HG03064 (cell line): Measurements from ENCODE around the gene ROR2.
"Not testable (repeated sequence)": the region's sequence is repeated elsewhere in the genome, so short reads cannot be mapped to it uniquely, and the experiment has no call there.

Experiments used
- ATAC-seq: cut with Tn5 transposase; IDR thresholded peaks from one replicate; pipeline ENCODE4 v1.9.1; 2021; ENCODE audit warnings: low read depth; ENCODE audit not compliant: unreplicated experiment

The ROR2 gene

DNA sequence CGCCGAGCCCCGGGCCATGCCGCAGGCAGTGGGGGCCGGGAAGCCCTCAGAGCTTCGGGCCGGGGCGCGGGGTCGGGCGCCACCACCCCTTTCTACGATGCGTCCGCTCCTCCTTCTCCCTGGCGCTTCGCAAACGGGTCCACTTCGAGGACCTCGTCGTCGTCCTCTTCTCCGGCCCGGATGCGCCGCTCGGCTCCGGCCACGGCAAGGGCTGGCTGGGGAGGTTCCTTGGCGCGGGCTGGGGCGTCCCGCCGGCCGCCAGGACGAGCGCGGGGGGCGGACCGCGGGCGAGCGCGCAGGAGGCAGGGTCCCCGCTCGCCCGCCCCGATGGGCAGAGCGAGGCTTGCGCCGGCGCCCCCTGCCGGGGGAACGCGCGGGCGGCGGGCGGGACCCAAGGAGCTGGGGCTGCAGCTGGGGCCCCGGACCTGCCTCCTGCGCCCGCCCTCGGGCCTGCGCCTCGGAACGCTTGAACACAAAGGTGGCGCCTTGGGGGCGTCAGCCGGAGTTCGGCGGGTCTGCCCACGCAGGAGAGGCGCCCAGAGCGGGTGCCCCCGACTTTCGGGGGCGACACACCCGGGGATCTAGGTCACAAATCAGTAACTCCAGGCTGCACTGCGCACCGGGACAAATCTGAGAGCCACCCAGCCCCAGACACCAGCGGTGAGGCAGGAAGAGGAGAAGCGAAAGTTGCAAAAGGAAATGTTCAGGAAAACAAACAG, at the start of gene ROR2:
TSS of gene ROR2 (minus strand) at position 283 of the 719 bp plus-strand sequence.
- no peak for ATAC-seq

DNA sequence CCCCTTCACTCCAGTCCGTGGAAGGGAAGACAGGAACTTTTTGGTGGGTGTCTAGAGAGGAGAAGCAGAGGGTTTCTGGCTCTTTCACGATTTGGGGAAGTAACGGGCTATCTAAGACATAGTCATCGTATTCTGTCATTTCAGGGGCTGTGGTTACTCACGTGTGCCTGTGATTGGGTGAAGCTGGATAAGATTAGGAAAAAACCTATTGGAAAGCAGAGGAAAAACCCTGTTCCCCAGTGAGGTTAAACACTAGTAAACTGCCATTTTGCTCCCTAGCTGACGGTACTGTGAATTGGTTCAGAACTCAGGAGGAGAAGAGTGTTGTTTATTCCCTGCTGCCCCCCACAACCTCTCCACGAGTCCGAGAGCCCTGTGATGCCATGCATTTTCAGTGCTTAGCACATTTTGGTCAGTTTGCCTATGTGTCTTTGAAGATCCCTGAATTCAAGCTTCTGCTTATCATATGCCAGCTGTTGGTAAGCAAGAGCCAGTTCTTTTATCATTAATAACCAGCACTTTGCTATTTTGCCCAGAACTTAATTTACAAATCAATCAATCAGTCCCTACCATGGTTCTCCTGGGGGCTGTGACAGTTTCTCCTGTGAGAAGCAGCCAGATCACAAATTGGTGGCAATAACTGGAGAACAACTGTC, 45.1 kb upstream of the ROR2 start:
- no peak for ATAC-seq

DNA sequence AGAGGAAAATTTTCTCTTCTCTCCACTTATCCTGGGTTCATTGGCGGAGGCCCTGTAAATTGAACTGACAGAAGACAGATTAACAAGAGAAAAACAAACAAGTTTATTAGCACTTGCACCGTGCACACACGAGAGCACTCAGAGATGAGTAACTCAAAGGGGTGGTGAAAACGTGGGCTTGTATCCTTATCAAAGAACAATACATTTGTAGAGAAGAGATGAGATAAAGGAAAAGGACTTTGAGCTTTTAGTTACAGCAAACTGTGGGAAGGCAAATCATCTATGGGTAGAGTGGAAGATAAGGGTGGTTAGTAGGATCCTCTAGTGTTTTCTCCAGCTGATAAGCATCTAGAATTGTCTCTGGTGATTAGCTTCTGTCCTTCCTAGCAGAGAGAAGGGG, 44.4 kb upstream of the ROR2 start:
- ATAC-seq, result no peak

DNA sequence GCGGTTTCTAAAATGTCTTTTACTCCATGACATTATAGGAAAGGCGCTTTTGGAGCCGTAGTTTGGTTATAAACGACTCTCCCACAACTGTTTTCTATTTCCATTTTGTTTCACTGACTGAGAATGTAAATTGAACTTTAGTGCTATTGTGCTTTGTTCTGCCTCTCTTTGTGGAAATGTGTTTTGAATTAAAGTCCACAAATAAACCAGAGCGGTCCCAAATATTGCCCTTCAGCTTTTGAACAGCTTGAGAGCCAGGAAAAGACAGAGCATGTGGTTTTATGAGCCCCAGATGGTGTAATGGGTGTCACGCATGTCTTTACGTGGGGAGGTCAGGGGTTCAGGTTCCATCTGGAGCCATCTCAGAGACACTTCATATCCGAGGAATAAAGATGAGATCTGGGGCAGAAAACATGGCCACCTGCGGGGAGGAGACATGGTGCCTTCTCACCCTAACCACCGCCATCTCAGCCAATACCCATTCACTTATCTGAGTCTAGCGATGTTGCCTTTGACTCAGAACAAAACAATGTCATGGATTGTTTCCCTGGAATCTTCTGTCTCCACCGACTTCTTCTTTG, 42.5 kb upstream of the ROR2 start:
- ATAC-seq, result no peak

GRCh38 chr9:91991721-91992341, 41.8 kb upstream of the ROR2 start:
- no peak for ATAC-seq

- no peak for ATAC-seq
These were observed 36.2 kb upstream of the ROR2 start for GRCh38 chr9:91986248-91986647.

DNA sequence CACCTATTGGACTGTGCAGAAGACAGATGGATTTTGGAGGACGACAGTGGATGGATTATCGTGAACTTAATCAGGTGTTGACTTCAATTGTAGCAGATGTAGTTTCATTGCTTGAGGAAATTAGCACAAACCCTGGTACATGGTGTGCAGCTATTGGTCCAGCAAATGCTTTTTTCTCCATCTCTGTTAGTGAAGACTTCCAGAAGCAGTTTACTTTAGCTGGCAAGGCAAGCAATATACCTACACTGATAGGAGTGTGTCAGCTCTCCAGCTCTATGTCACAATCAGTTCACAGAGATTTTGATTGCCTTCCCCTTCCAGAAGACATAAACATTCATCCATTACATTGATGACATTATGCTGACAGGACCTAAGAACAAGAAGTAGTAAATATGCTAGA, 35.7 kb upstream of the ROR2 start:
- no peak for ATAC-seq

GRCh38 chr9:91978740-91979414, 28.8 kb upstream of the ROR2 start:
- no peak for ATAC-seq

- not testable (repeated sequence) for ATAC-seq
These were observed 25.2 kb upstream of the ROR2 start for GRCh38 chr9:91975254-91975653.

DNA sequence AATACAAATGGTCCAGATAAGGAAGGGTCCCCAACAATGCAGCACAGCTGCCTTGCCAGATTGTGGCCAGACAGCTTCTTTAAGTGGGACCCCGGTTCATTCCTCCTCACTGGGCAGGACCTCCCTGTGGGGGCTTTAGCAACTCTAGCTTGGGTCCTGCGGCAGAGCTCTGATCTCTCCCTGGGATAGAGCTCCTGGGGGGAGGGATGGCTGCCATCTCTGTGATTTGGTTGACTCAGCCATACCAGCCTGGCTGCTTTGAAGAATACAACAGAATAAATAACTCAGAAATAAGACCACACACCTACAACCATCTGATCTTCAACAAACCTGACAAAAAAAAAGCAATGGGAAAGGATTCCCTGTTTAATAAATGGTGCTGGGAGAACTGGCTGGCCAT, 22.7 kb upstream of the ROR2 start:
- no peak for ATAC-seq

- ATAC-seq, result no peak
These were observed 22.1 kb upstream of the ROR2 start for GRCh38 chr9:91972076-91972626.

GRCh38 chr9:91967259-91967658, 17.2 kb upstream of the ROR2 start:
- ATAC-seq, result no peak

- ATAC-seq, result no peak
These were observed 16.5 kb upstream of the ROR2 start for GRCh38 chr9:91966503-91966902.

- ATAC-seq, result no peak
These were observed 13.7 kb upstream of the ROR2 start for GRCh38 chr9:91963711-91964240.

- no peak for ATAC-seq
These were observed 10.3 kb upstream of the ROR2 start for GRCh38 chr9:91960367-91960766.

DNA sequence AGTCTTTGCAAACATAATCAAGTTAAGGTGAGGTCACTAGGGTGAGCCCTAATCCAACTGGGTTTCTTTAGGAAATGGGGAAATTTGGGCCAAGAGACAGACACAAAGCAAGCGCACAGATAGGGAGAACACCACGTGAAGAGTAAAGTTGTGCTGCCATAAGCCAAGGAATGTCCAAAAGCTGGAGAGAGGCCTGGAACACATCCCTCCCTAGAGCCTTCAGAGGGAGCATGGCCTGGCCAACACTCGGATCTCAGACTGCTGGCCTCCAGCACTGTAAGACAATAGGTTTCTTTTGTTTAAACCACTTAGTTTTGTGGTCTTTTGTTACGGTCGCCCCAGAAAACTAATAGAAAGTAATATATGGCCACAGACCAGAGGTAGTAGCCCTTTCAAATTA, 8.1 kb upstream of the ROR2 start:
- no peak for ATAC-seq

- no peak for ATAC-seq
These were observed 4.9 kb upstream of the ROR2 start for GRCh38 chr9:91954841-91955471.

GRCh38 chr9:91953718-91954117, 3.7 kb upstream of the ROR2 start:
- no peak for ATAC-seq

- no peak for ATAC-seq
These were observed 2.0 kb upstream of the ROR2 start for GRCh38 chr9:91951944-91952520.
